ENCODE data around the gene CGNL1.

The CGNL1 gene

GRCh38 chr15:57335719-57336118, 40.6 kb upstream of the CGNL1 start:
- no peak overlapping the region for H3K4me2 ChIP-seq (ENCODE audit: insufficient read depth, low read length)
- DNase-seq (no peak), ATAC-seq (ENCODE audit: insufficient read depth, low read depth) (no peak)
- no peak overlapping the region for H3K27ac ChIP-seq (ENCODE audit: low read length)
- no peaks in the 10 kb centered on the region for H3K9me3 ChIP-seq (ENCODE audit: insufficient read depth, low read length, severe bottlenecking)
- H3K4me1 ChIP-seq (ENCODE audit: insufficient read depth, low read length), result peaks cover 8% of the 10 kb centered on the region
- no peaks in the 10 kb centered on the region for H3K36me3 ChIP-seq (ENCODE audit: insufficient read depth, low read length)
- no peaks in the 10 kb centered on the region for H4K20me1 ChIP-seq (ENCODE audit: insufficient read depth, low read length)
- no peak overlapping the region for H2AFZ ChIP-seq (ENCODE audit: low read depth, low read length)
- H3K27me3 ChIP-seq (ENCODE audit: insufficient read depth, low read length, poor library complexity), result peaks cover 4% of the 10 kb centered on the region
- no peaks in the 10 kb centered on the region for H3K79me2 ChIP-seq (ENCODE audit: insufficient read depth, low read length)
- no peak for TF ChIP-seq EZH2 (IDR thresholded peaks at IDR 0.05; ENCODE audit: borderline replicate concordance, low read depth, low read length, severe bottlenecking)
- TF ChIP-seq, protein P1, sequence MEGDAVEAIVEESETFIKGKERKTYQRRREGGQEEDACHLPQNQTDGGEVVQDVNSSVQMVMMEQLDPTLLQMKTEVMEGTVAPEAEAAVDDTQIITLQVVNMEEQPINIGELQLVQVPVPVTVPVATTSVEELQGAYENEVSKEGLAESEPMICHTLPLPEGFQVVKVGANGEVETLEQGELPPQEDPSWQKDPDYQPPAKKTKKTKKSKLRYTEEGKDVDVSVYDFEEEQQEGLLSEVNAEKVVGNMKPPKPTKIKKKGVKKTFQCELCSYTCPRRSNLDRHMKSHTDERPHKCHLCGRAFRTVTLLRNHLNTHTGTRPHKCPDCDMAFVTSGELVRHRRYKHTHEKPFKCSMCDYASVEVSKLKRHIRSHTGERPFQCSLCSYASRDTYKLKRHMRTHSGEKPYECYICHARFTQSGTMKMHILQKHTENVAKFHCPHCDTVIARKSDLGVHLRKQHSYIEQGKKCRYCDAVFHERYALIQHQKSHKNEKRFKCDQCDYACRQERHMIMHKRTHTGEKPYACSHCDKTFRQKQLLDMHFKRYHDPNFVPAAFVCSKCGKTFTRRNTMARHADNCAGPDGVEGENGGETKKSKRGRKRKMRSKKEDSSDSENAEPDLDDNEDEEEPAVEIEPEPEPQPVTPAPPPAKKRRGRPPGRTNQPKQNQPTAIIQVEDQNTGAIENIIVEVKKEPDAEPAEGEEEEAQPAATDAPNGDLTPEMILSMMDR (IDR thresholded peaks at IDR 0.05; ENCODE audit: borderline replicate concordance, extremely low read depth, low read length, poor library complexity, severe bottlenecking), result no peak
- no peak overlapping the region for H3K9ac ChIP-seq (ENCODE audit: low read depth, low read length)
- H3K4me3 ChIP-seq (ENCODE audit: low read depth in 1 of 2, low read length in 2 of 2), result no peak overlapping the region

GRCh38 chr15:57337868-57338411, 38.4 kb upstream of the CGNL1 start:
- Histone ChIP-seq H3K9ac (ENCODE audit: low read depth, low read length) (no peak overlapping the region), H3K4me3 (ENCODE audit: low read depth in 1 of 2, low read length in 2 of 2) (no peak overlapping the region), H2AFZ (ENCODE audit: low read depth, low read length) (no peak overlapping the region), H3K4me1 (ENCODE audit: insufficient read depth, low read length) (peaks cover under 1% of the 10 kb centered on the region; the same call in 1 of the 2 replicates), H3K9me3 (ENCODE audit: insufficient read depth, low read length, severe bottlenecking) (no peaks in the 10 kb centered on the region), H3K79me2 (ENCODE audit: insufficient read depth, low read length) (no peaks in the 10 kb centered on the region), H3K27ac (ENCODE audit: low read length) (no peak overlapping the region), H3K27me3 (ENCODE audit: insufficient read depth, low read length, poor library complexity) (no peaks in the 10 kb centered on the region), H3K36me3 (ENCODE audit: insufficient read depth, low read length) (no peaks in the 10 kb centered on the region), H4K20me1 (ENCODE audit: insufficient read depth, low read length) (no peaks in the 10 kb centered on the region), H3K4me2 (ENCODE audit: insufficient read depth, low read length) (no peak overlapping the region)
- no peak for TF ChIP-seq EZH2 (IDR thresholded peaks at IDR 0.05; ENCODE audit: borderline replicate concordance, low read depth, low read length, severe bottlenecking)
- ATAC-seq (ENCODE audit: insufficient read depth, low read depth), result no peak
- DNase-seq, result no peak

- H3K79me2 ChIP-seq (ENCODE audit: insufficient read depth, low read length), result no peaks in the 10 kb centered on the region
- DNase-seq (no peak), ATAC-seq (ENCODE audit: insufficient read depth, low read depth) (no peak)
- no peak overlapping the region for H3K9ac ChIP-seq (ENCODE audit: low read depth, low read length)
- no peak overlapping the region for H3K4me2 ChIP-seq (ENCODE audit: insufficient read depth, low read length)
- no peaks in the 10 kb centered on the region for H3K36me3 ChIP-seq (ENCODE audit: insufficient read depth, low read length)
- H3K4me1 ChIP-seq (ENCODE audit: insufficient read depth, low read length), result no peaks in the 10 kb centered on the region
- no peaks in the 10 kb centered on the region for H4K20me1 ChIP-seq (ENCODE audit: insufficient read depth, low read length)
- TF ChIP-seq, protein P1 (IDR thresholded peaks at IDR 0.05; ENCODE audit: borderline replicate concordance, extremely low read depth, low read length, poor library complexity, severe bottlenecking), result no peak
- no peak for TF ChIP-seq EZH2 (IDR thresholded peaks at IDR 0.05; ENCODE audit: borderline replicate concordance, low read depth, low read length, severe bottlenecking)
- no peak overlapping the region for H3K27ac ChIP-seq (ENCODE audit: low read length)
- no peaks in the 10 kb centered on the region for H3K9me3 ChIP-seq (ENCODE audit: insufficient read depth, low read length, severe bottlenecking)
- no peak overlapping the region for H3K4me3 ChIP-seq (ENCODE audit: low read depth in 1 of 2, low read length in 2 of 2)
- H2AFZ ChIP-seq (ENCODE audit: low read depth, low read length), result no peak overlapping the region
- H3K27me3 ChIP-seq (ENCODE audit: insufficient read depth, low read length, poor library complexity), result no peaks in the 10 kb centered on the region
These were observed 37.0 kb upstream of the CGNL1 start for GRCh38 chr15:57339321-57339720.

- no peaks in the 10 kb centered on the region for H3K4me1 ChIP-seq (ENCODE audit: insufficient read depth, low read length)
- H3K4me3 ChIP-seq (ENCODE audit: low read depth in 1 of 2, low read length in 2 of 2), result no peak overlapping the region
- no peaks in the 10 kb centered on the region for H3K79me2 ChIP-seq (ENCODE audit: insufficient read depth, low read length)
- H3K9ac ChIP-seq (ENCODE audit: low read depth, low read length), result no peak overlapping the region
- ATAC-seq (ENCODE audit: insufficient read depth, low read depth) (peak; percentile 62; the same call in 2 of the 3 replicates), DNase-seq (peak; percentile 40)
- H3K27ac ChIP-seq (ENCODE audit: low read length), result no peak overlapping the region
- H3K4me2 ChIP-seq (ENCODE audit: insufficient read depth, low read length), result no peak overlapping the region
- no peaks in the 10 kb centered on the region for H4K20me1 ChIP-seq (ENCODE audit: insufficient read depth, low read length)
- no peak for TF ChIP-seq EZH2 (IDR thresholded peaks at IDR 0.05; ENCODE audit: borderline replicate concordance, low read depth, low read length, severe bottlenecking)
- TF ChIP-seq, protein P1 (IDR thresholded peaks at IDR 0.05; ENCODE audit: borderline replicate concordance, extremely low read depth, low read length, poor library complexity, severe bottlenecking), result peak; percentile 79
- H3K9me3 ChIP-seq (ENCODE audit: insufficient read depth, low read length, severe bottlenecking), result no peaks in the 10 kb centered on the region
- H3K36me3 ChIP-seq (ENCODE audit: insufficient read depth, low read length), result no peaks in the 10 kb centered on the region
- no peaks in the 10 kb centered on the region for H3K27me3 ChIP-seq (ENCODE audit: insufficient read depth, low read length, poor library complexity)
- no peak overlapping the region for H2AFZ ChIP-seq (ENCODE audit: low read depth, low read length)
These were observed 35.5 kb upstream of the CGNL1 start for GRCh38 chr15:57340682-57341259.

All from DND-41 (cell line).